Adrenal gland (tissue), 12 donors: ENCODE measurements around the gene MEFV. TPM values are rescaled to one million over a fixed set of nuclear protein-coding genes. Genes with fewer than 3 reads are reported as not detected.
A peak's percentile ranks its signal among the peaks of the same experiment; 100 is the strongest.

Experiments used
- DNase-seq, 7 donors: peaks; one replicate each; pipeline ENCODE4 v3.0.0-alpha.2; 2019 to 2020
- H3K27ac ChIP-seq, 5 donors: fragments of 200-600 bp; sonication (generic) in 4 of 5; 1 replicate in 3 of 5; 2 replicates in 2 of 5; pipeline versions ENCODE4 v1.5.1 to v1.8.0; 2016 to 2020; ENCODE audit warnings: mild to moderate bottlenecking in 1 of 5
- H3K27me3 ChIP-seq: fragments of 200-600 bp; 2 replicates; pipeline ENCODE4 v1.8.0; 2021
- H3K36me3 ChIP-seq, 2 donors: fragments of 200-600 bp; replicated peaks in 1 of 2; 1 replicate in 1 of 2; 2 replicates in 1 of 2; pipeline versions ENCODE4 v1.5.1 to v1.8.0; 2018 to 2022
- H3K4me1 ChIP-seq, 2 donors: fragments of 200-600 bp; replicated peaks in 1 of 2; 1 replicate in 1 of 2; 2 replicates in 1 of 2; pipeline versions ENCODE4 v1.5.1 to v1.8.0; 2018 to 2021
- H3K4me3 ChIP-seq, 4 donors: fragments of 200-600 bp; sonication (generic) in 3 of 4; one replicate each; pipeline ENCODE4 v1.5.1; 2016 to 2018
- H3K9me3 ChIP-seq, 3 donors: fragments of 200-600 bp; sonication (generic) in 1 of 3; replicated peaks in 1 of 3; 1 replicate in 2 of 3; 2 replicates in 1 of 3; pipeline versions ENCODE4 v1.5.1 to v1.8.0; 2016 to 2021
- POLR2A ChIP-seq, 2 donors: fragments of 450-650 bp; IDR thresholded peaks; one replicate each; pipeline ENCODE4 v1.6.1; 2017; ENCODE audit warnings: antibody characterized with exemption in 2 of 2, mild to moderate bottlenecking in 2 of 2, moderate library complexity in 1 of 2
- WGBS, 4 donors: extraction: QIAGEN DNeasy Blood & Tissue Kit in 2 of 4; methylation state at CpG; one replicate each; pipeline versions ENCODE4 v1.1.5 to v1.1.7; 2013 to 2017; 5-methylcytosine and 5-hydroxymethylcytosine counted together
- intact Hi-C, 2 donors: fragments of 100-400 bp; cut with DNase I; formaldehyde crosslinking; loops; one replicate each; pipeline versions ENCODE4 v1.14.1 to v1.15.0; 2022 to 2023
- polyA plus RNA-seq, 3 donors: library from polyadenylated mRNA; stranded (reverse); fragments of 200-250 nt in 2 of 3; fragments of 350-450 nt in 1 of 3; fragmentation: Illumina TruSeq in 1 of 3; extraction: RNeasy Lipid Tissue Mini Kit (QIAGEN cat#74804) in 1 of 3; gene quantifications; one replicate each; pipeline ENCODE4 v1.2.3, GENCODE V29; 2013 to 2014
- total RNA-seq, 9 donors: library from RNA; depleted of rRNA in 4 of 9; stranded (reverse); fragments of >200 nt in 4 of 9; fragments of 120-200 nt in 1 of 9; fragmentation: NEBNext Ultra II Directional in 1 of 9; extraction: Animal tissue kit (Norgen Biotek cat#: 25700) in 1 of 9; gene quantifications; one replicate each; pipeline versions ENCODE4 v1.1.0 to v1.2.4, GENCODE V29; 2013 to 2023
- TF ChIP-seq, protein P1 (sequence below), 6 experiments: fragments of 450-650 bp in 4 of 6; fragments of 200-600 bp in 2 of 6; sonication (generic) in 1 of 6; IDR thresholded peaks; 1 replicate in 5 of 6; 2 replicates in 1 of 6; pipeline versions ENCODE4 v1.5.1 to v1.8.0; 2016 to 2021; ENCODE audit warnings: antibody characterized with exemption in 6 of 6, mild to moderate bottlenecking in 2 of 6, moderate library complexity in 1 of 6
- donor health status: healthy with polysubstance abuse.
- donor health status: Bipolar disorder and iron deficiency.
- donor health status: DM: yes; HTN: yes; CAD: no.
- donor health status: DM: no; HTN: no; CAD: no.
- donor health status: DM: no; HTN: no; CAD: no.
- donor health status: DM: yes; HTN: yes; CAD: no.

MEFV gene
- total and polyA plus RNA-seq, 12 donors: 0.39 to 7.8 (median 3.0) TPM

DNA sequence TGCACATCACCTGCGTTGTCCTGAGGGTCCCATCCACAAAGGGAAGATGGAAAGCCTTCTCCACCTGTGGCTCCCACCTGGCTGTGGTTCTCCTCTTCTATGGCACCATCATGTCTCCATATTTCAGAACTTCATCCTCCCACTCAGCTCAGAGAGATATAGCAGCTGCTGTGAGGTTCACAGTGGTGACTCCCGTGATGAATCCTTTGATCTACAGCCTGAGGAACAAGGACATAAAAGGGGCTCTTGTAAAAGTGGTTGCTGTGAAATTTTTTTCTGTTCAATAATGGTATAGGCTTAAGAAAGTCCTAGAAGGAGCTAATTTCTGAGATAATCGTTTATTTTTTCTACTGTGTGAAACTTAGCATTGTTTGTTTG lies 40.2 kb downstream of the MEFV start:
- DNase-seq: no peak
- Histone ChIP-seq H3K4me1 (no peaks in the 10 kb centered on the region), H3K27me3 (no peaks in the 10 kb centered on the region), H3K27ac (no peak overlapping the region), H3K9me3 (no peaks in the 10 kb centered on the region), H3K4me3 (no peak overlapping the region), H3K36me3 (no peaks in the 10 kb centered on the region)
- intact Hi-C loops: no loop called here
- WGBS, 4 donors: 46 to 71% (median 55%) methylated on average over 3 of the region's 3 CpGs
- TF ChIP-seq, protein P1, sequence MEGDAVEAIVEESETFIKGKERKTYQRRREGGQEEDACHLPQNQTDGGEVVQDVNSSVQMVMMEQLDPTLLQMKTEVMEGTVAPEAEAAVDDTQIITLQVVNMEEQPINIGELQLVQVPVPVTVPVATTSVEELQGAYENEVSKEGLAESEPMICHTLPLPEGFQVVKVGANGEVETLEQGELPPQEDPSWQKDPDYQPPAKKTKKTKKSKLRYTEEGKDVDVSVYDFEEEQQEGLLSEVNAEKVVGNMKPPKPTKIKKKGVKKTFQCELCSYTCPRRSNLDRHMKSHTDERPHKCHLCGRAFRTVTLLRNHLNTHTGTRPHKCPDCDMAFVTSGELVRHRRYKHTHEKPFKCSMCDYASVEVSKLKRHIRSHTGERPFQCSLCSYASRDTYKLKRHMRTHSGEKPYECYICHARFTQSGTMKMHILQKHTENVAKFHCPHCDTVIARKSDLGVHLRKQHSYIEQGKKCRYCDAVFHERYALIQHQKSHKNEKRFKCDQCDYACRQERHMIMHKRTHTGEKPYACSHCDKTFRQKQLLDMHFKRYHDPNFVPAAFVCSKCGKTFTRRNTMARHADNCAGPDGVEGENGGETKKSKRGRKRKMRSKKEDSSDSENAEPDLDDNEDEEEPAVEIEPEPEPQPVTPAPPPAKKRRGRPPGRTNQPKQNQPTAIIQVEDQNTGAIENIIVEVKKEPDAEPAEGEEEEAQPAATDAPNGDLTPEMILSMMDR (IDR thresholded peaks at IDR 0.05): no peak
- no peak for TF ChIP-seq POLR2A (IDR thresholded peaks at IDR 0.05)

GRCh38 chr16:3215601-3216262 lies 40.7 kb downstream of the MEFV start:
- H3K4me3 ChIP-seq: no peak overlapping the region
- peak overlapping the region in 1 of 5 donors; percentile 16 for H3K27ac ChIP-seq
- no peak for DNase-seq
- 74 to 78% (median 76%) methylated on average over 11 of the region's 11 CpGs for WGBS, 4 donors
- H3K4me1 ChIP-seq: no peaks in the 10 kb centered on the region
- H3K27me3 ChIP-seq: no peaks in the 10 kb centered on the region
- no peak for TF ChIP-seq POLR2A (IDR thresholded peaks at IDR 0.05)
- TF ChIP-seq, protein P1 (IDR thresholded peaks at IDR 0.05): no peak
- intact Hi-C loops: no loop called here
- H3K9me3 ChIP-seq: no peaks in the 10 kb centered on the region
- no peaks in the 10 kb centered on the region for H3K36me3 ChIP-seq

- H3K9me3 ChIP-seq: no peaks in the 10 kb centered on the region
- no peak for TF ChIP-seq POLR2A (IDR thresholded peaks at IDR 0.05)
- TF ChIP-seq, protein P1 (IDR thresholded peaks at IDR 0.05): no peak
- no peaks in the 10 kb centered on the region for H3K4me1 ChIP-seq
- intact Hi-C loops: no loop called here
- DNase-seq: no peak
- no peak overlapping the region for H3K27ac ChIP-seq
- 34 to 45% (median 41%) methylated on average over 7 of the region's 7 CpGs for WGBS, 4 donors
- no peaks in the 10 kb centered on the region for H3K36me3 ChIP-seq
- H3K4me3 ChIP-seq: no peak overlapping the region
- no peaks in the 10 kb centered on the region for H3K27me3 ChIP-seq
These were observed 41.4 kb downstream of the MEFV start for GRCh38 chr16:3214904-3215600.

DNA sequence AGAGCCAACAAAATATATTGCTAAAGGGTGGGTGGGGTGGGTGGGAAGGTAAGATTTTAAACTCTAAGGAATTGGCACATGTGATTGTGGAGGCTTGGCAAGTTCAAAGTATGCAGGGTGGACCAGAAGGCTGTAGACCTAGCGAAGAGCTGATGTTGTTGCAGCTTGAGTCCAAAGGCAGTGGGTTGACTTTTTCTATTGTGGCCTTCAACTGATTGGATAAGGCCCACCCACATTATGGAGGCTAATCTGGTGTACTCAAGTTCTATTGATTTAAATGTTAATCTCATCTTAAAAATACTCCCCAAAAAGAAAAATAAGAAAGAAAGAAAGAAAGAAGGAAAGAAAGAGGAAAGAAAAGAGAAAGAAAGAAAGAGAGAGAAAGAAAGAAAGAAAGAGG lies 43.9 kb downstream of the MEFV start:
- Histone ChIP-seq H3K4me1 (no peaks in the 10 kb centered on the region), H3K4me3 (no peak overlapping the region), H3K9me3 (no peaks in the 10 kb centered on the region), H3K36me3 (no peaks in the 10 kb centered on the region), H3K27ac (no peak overlapping the region), H3K27me3 (no peaks in the 10 kb centered on the region)
- intact Hi-C loops: no loop called here
- TF ChIP-seq, protein P1 (IDR thresholded peaks at IDR 0.05): no peak
- no peak for TF ChIP-seq POLR2A (IDR thresholded peaks at IDR 0.05)
- 60 to 83% (median 68%) methylated on average over 1 of the region's 1 CpG for WGBS, 4 donors
- DNase-seq: no peak
